Measurements from ENCODE around the gene SPOCK3.
"Not testable (repeated sequence)": the region's sequence is repeated elsewhere in the genome, so short reads cannot be mapped to it uniquely, and the experiment has no call there.

Gene SPOCK3

GRCh38 chr4:167234316-167234881 is at the start of gene SPOCK3:
TSS of gene SPOCK3 (minus strand) at chr4:167234494.
- Mint-ChIP-seq H3K36me3 (ENCODE audit: low read depth) (no peaks in the 10 kb centered on the region), H3K4me3 (peak within 1 kb of the TSS; percentile 62), H3K27ac (no peak within 1 kb of the TSS), H3K4me1 (ENCODE audit: low read depth) (peaks cover 6% of the 10 kb centered on the region), H3K9me3 (no peaks in the 10 kb centered on the region), H3K27me3 (ENCODE audit: low read depth) (peaks cover 35% of the 10 kb centered on the region)

DNA sequence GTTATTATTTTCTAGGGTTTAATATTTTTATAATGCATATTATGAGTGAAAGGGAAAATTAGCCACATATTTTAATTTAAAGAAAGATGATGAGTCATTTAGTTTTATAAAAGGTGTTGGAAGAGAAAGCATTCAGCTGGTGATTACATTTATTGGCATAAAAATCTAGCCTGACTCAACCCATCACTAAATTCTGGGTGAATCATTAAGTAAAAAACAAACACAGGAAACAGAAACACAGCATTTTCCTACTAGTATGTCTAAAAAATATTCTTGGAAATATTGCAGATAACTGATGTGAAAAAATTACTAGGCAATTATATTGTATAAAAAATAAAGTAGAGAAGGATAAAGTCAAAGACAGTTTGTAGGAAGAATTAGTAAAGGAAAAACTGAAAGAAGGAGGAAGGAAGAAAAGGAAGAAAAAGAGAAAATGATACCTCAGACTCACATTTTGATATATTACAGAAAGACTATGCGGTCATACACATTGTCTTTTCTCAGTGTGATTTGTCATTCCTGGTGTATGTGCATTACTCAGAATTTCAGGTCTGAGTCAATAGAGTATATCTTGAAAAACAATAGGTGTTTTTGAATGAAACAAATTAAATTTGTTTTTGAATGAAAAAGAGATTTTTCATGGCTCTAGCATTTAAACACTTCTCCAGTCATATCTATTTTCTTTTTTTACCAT is 48.0 kb upstream of the SPOCK3 start:
- Mint-ChIP-seq H3K4me1 (ENCODE audit: low read depth) (no peaks in the 10 kb centered on the region), H3K9me3 (peaks cover 2% of the 10 kb centered on the region), H3K4me3 (no peak overlapping the region), H3K36me3 (ENCODE audit: low read depth) (no peaks in the 10 kb centered on the region), H3K27ac (no peak overlapping the region), H3K27me3 (ENCODE audit: low read depth) (no peaks in the 10 kb centered on the region)

DNA sequence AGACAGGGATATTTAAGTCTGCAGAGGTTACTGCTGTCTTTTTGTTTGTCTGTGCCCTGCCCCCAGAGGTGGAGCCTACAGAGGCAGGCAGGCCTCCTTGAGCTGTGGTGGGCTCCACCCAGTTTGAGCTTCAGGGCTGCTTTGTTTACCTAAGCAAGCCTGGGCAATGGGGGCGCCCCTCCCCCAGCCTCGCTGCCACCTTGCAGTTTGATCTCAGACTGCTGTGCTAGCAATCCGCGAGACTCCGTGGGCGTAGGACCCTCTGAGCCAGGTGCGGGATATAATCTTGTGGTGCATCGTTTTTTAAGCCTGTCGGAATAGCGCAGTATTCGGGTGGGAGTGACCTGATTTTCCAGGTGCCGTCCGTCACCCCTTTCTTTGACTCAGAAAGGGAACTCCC is 47.3 kb upstream of the SPOCK3 start:
- not testable (repeated sequence) for H3K27me3 Mint-ChIP-seq (ENCODE audit: low read depth); H3K4me3 Mint-ChIP-seq; H3K27ac Mint-ChIP-seq; H3K9me3 Mint-ChIP-seq; H3K36me3 Mint-ChIP-seq (ENCODE audit: low read depth); H3K4me1 Mint-ChIP-seq (ENCODE audit: low read depth)

GRCh38 chr4:167274351-167274750 is 40.1 kb upstream of the SPOCK3 start:
- H3K9me3 Mint-ChIP-seq, result no peaks in the 10 kb centered on the region
- no peaks in the 10 kb centered on the region for H3K4me1 Mint-ChIP-seq (ENCODE audit: low read depth)
- H3K4me3 Mint-ChIP-seq, result no peak overlapping the region
- no peak overlapping the region for H3K27ac Mint-ChIP-seq
- H3K36me3 Mint-ChIP-seq (ENCODE audit: low read depth), result no peaks in the 10 kb centered on the region
- H3K27me3 Mint-ChIP-seq (ENCODE audit: low read depth), result no peaks in the 10 kb centered on the region

DNA sequence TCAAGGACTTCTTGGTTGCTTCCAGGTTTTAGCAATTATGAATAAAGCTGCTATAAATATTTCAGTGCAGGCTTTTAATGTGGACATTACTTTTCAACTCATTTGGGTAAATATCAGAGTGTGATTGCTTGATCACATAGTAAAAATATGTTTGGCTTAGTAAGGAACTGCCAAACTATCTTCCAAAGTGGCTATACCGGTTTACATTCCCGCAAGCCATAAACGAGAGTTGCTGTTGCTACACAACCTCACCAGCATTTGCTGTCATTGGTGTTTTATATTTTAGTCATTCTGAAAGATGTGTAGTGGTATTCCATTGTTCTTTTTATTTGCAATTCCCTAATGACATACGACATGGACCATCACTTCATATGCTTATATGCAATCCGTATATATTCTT is 30.9 kb upstream of the SPOCK3 start:
- H3K4me1 Mint-ChIP-seq (ENCODE audit: low read depth), result no peaks in the 10 kb centered on the region
- no peaks in the 10 kb centered on the region for H3K9me3 Mint-ChIP-seq
- no peak overlapping the region for H3K27ac Mint-ChIP-seq
- H3K27me3 Mint-ChIP-seq (ENCODE audit: low read depth), result no peaks in the 10 kb centered on the region
- H3K4me3 Mint-ChIP-seq, result no peak overlapping the region
- H3K36me3 Mint-ChIP-seq (ENCODE audit: low read depth), result no peaks in the 10 kb centered on the region

DNA sequence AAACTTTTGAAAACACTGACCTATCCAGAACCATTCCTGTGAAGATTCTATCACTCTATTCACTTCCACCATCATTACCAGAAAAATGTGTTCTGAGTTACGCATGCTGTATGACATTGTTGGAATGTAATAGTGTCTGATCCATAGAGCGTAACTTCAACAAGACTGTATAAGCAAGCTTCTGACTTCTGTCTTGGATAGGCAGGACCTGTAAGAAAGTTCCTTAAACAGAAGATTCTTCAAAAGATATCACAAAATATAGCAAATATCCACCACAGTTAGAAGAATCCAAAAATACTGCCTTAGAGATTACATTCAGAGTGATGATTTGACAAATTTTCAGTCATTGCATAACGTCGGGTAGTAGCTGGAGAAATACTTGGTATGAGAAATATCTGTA is 14.0 kb upstream of the SPOCK3 start:
- Mint-ChIP-seq H3K4me3 (no peak overlapping the region), H3K4me1 (ENCODE audit: low read depth) (no peaks in the 10 kb centered on the region), H3K36me3 (ENCODE audit: low read depth) (no peaks in the 10 kb centered on the region), H3K27ac (no peak overlapping the region), H3K9me3 (peaks cover 5% of the 10 kb centered on the region), H3K27me3 (ENCODE audit: low read depth) (no peaks in the 10 kb centered on the region)

- H3K9me3 Mint-ChIP-seq, result no peaks in the 10 kb centered on the region
- H3K4me1 Mint-ChIP-seq (ENCODE audit: low read depth), result peaks cover 2% of the 10 kb centered on the region
- H3K36me3 Mint-ChIP-seq (ENCODE audit: low read depth), result no peaks in the 10 kb centered on the region
- H3K4me3 Mint-ChIP-seq, result no peak overlapping the region
- H3K27ac Mint-ChIP-seq, result no peak overlapping the region
- H3K27me3 Mint-ChIP-seq (ENCODE audit: low read depth), result peaks cover 16% of the 10 kb centered on the region
Measured at GRCh38 chr4:167239627-167240026, 5.3 kb upstream of the SPOCK3 start.

DNA sequence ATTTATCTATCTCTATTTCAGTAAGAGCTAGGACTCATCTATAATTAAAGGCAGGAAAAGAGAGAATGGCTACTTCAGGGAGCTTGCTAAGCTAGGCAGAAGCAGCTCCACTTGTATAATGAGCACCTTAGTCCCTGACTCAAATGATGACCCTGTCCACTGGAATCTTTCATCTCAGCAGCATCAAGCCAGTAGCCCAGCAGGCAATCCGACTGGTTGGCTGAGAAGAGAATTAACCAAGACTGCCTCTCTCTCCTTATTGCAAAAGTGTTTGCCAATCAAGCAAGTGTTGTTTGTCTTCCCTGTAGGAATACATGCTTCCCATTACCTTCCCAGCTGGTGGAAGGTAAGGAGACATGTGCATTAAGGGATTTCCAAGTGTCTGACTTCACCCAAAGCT is 3.9 kb upstream of the SPOCK3 start:
- H3K4me1 Mint-ChIP-seq (ENCODE audit: low read depth), result peaks cover 6% of the 10 kb centered on the region
- H3K9me3 Mint-ChIP-seq, result no peaks in the 10 kb centered on the region
- H3K36me3 Mint-ChIP-seq (ENCODE audit: low read depth), result no peaks in the 10 kb centered on the region
- peaks cover 30% of the 10 kb centered on the region for H3K27me3 Mint-ChIP-seq (ENCODE audit: low read depth)
- H3K4me3 Mint-ChIP-seq, result no peak overlapping the region
- H3K27ac Mint-ChIP-seq, result no peak overlapping the region

GRCh38 chr4:167233685-167234315 is 494 bp downstream of the SPOCK3 start:
- peaks cover 6% of the 10 kb centered on the region for H3K4me1 Mint-ChIP-seq (ENCODE audit: low read depth)
- H3K9me3 Mint-ChIP-seq, result no peaks in the 10 kb centered on the region
- no peak overlapping the region for H3K27ac Mint-ChIP-seq
- H3K27me3 Mint-ChIP-seq (ENCODE audit: low read depth), result peaks cover 35% of the 10 kb centered on the region
- H3K4me3 Mint-ChIP-seq, result peak overlapping the region; percentile 62
- no peaks in the 10 kb centered on the region for H3K36me3 Mint-ChIP-seq (ENCODE audit: low read depth)

DNA sequence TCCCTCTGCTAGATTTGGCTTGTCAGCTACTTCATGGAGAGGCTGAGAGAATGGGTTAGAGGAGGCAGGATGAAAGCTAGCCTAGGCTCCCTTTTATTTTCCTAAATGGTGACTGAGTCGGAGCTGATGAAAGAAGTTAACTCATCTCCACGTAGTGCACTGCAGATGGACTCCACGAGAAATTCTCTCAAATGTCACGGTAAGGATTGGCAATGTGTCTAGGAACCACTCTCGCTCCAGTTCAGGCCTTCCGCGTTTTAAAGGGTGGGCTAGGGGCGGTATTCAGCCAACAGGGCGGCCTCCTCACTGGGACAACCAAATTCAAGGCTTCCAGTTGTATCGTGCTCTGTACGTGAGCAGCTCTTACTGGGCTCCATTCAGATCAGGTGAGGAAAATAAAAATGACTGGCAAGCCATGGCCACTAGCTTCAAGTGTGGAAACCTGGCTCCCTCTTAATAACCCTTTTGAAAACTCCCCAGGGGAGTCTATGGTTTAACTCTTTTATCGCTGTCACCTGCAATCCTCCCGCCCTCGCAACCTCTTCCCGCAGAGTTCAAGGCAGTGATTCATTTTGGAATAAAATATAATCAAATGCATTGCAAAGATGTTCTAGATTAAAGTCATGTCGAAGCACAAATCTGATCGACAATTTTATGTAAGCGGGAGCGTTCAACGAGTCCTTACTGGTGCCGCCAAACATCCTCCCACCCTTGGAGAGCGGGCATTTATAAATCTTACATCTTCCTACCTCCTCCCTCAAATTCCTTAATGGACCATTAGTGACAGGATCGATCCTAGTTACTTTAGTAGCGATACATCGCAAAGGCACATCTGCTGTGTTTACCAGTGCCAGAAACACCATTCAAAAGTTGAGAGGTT is 1.2 kb downstream of the SPOCK3 start:
- peak overlapping the region; percentile 29 for H3K4me3 Mint-ChIP-seq

DNA sequence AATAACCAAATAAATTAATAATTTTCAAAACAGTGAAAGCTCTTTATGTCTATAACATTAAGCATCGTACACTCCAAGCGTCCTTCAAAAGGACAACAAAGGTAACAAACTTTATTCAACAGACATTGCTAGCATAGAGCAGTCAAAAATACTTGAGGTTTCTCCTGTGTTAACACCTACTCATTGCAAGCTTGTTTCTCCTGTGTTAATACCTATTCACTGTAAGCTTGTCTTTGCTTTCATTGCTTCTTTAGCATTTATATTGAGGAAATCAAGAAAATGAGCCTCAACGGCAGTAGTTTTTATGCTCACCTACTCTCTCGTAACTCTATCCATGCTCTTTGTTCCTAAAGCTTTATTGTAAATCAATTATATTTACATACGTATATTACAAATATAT is 3.5 kb downstream of the SPOCK3 start:
- no peaks in the 10 kb centered on the region for H3K9me3 Mint-ChIP-seq
- H3K4me1 Mint-ChIP-seq (ENCODE audit: low read depth), result peaks cover 6% of the 10 kb centered on the region
- H3K4me3 Mint-ChIP-seq, result no peak overlapping the region
- peaks cover 30% of the 10 kb centered on the region for H3K27me3 Mint-ChIP-seq (ENCODE audit: low read depth)
- H3K36me3 Mint-ChIP-seq (ENCODE audit: low read depth), result no peaks in the 10 kb centered on the region
- no peak overlapping the region for H3K27ac Mint-ChIP-seq

More for the DNA sequence above, 1.2 kb downstream of the SPOCK3 start:
- Mint-ChIP-seq H3K27me3 (ENCODE audit: low read depth) (peaks cover 35% of the 10 kb centered on the region), H3K9me3 (no peaks in the 10 kb centered on the region), H3K36me3 (ENCODE audit: low read depth) (no peaks in the 10 kb centered on the region), H3K4me1 (ENCODE audit: low read depth) (peaks cover 6% of the 10 kb centered on the region), H3K27ac (no peak overlapping the region)

GRCh38 chr4:167222099-167222498 is 12.2 kb downstream of the SPOCK3 start:
- Mint-ChIP-seq H3K4me3 (no peak overlapping the region), H3K9me3 (no peaks in the 10 kb centered on the region), H3K4me1 (ENCODE audit: low read depth) (no peaks in the 10 kb centered on the region), H3K27me3 (ENCODE audit: low read depth) (no peaks in the 10 kb centered on the region), H3K27ac (no peak overlapping the region), H3K36me3 (ENCODE audit: low read depth) (no peaks in the 10 kb centered on the region)

GRCh38 chr4:167221084-167221483 is 13.2 kb downstream of the SPOCK3 start:
- no peaks in the 10 kb centered on the region for H3K9me3 Mint-ChIP-seq
- H3K27me3 Mint-ChIP-seq (ENCODE audit: low read depth), result no peaks in the 10 kb centered on the region
- no peak overlapping the region for H3K4me3 Mint-ChIP-seq
- no peak overlapping the region for H3K27ac Mint-ChIP-seq
- H3K36me3 Mint-ChIP-seq (ENCODE audit: low read depth), result no peaks in the 10 kb centered on the region
- no peaks in the 10 kb centered on the region for H3K4me1 Mint-ChIP-seq (ENCODE audit: low read depth)

DNA sequence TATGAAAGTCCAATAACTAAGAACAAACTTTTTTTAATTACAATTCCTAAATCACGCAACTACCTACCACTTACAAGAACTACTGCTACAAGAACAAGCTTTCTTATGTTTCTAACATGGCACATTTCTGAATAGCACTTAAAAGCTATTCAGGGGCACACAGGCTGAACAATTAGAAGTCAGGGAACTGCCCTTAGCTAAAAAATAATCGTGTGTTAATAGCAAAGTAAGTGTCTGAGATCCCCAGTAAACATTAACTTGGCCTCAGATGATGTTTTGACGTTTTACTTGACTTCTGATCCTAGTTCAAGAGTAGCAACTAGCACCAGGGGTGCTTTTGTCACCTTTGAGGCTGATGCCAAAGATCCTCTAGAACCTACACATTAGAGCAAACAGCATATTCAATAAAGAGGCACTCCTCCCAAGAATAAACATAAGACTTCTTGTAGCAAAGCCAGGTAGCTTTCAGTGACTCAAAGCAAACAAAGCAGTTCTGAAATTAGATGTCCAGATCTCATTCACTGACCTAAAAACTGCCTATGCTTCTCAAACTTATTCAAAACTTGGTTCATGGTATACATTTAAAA is 16.2 kb downstream of the SPOCK3 start:
- no peaks in the 10 kb centered on the region for H3K9me3 Mint-ChIP-seq
- no peaks in the 10 kb centered on the region for H3K36me3 Mint-ChIP-seq (ENCODE audit: low read depth)
- no peaks in the 10 kb centered on the region for H3K27me3 Mint-ChIP-seq (ENCODE audit: low read depth)
- H3K4me1 Mint-ChIP-seq (ENCODE audit: low read depth), result no peaks in the 10 kb centered on the region
- H3K4me3 Mint-ChIP-seq, result no peak overlapping the region
- no peak overlapping the region for H3K27ac Mint-ChIP-seq

Data from T-helper 1 cell treated with Interleukin-12 subunit alpha and Interleukin-12 subunit beta and Interleukin-4 antibody, amounts not matched to agents 30 μg/mL and 1 μg/mL, for 36 hours (primary cell).